ENCODE data around the gene TRIB2. TPM values are rescaled to one million over a fixed set of nuclear protein-coding genes. Genes with fewer than 3 reads are reported as not detected.

The TRIB2 gene
- total RNA-seq, 1 donor from 2014 or later, result 14.2 TPM

DNA sequence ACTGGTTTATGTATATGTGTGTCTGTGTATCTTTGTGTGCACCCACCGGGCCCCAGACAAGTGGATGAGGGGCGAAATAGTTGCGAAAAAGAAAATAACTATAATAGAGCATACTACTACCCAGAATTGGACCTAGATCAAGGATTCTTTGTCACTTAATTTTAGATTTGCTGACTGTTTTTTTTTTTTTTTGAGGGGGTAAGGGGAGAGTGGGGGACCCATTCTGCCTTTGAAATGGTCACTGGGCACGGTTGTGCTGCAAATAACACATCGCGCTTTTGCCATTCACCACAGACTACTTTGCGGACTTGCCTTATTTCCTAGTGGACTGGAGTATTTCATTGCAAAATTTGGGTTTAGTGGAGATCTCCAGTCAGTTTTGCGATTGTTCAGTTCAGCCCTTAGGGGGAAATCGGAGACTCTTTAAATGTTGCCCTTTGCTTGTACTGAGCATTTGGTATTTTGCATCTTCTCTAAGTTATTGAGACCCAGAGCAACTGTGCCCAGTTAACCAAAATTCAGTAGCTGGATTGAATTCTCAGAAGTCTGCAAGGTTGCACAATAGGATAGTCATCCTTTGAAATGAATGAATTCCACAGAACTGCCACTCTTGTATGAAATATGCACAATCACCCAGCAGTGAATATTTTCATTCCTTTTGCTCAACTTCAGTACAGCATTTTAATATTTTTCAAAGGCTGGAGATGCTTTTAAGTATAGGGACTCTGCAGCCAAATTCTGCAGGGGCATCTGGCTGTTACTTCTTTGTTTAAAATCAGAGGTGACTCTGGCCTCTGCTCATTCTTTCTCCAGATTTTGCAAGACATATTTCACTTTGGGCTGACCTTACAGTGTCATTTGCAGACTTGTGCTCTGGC lies 2.9 kb downstream of the TRIB2 start:
- DNase-seq (ENCODE audit: low read depth), result no peak
- H3K4me3 ChIP-seq (ENCODE audit: low read depth, low read length), result peak overlapping the region; percentile 59
- no peak for TF ChIP-seq CTCF (conservative IDR thresholded peaks at IDR 0.05; ENCODE audit: low read depth, low read length)

- DNase-seq (ENCODE audit: low read depth), result no peak
- no peak for TF ChIP-seq CTCF (conservative IDR thresholded peaks at IDR 0.05; ENCODE audit: low read depth, low read length)
- H3K4me3 ChIP-seq (ENCODE audit: low read depth, low read length), result peak overlapping the region; percentile 59
Measured at GRCh38 chr2:12720278-12720620, 3.5 kb downstream of the TRIB2 start.

GRCh38 chr2:12720754-12721378 lies 4.1 kb downstream of the TRIB2 start:
- no peak overlapping the region for H3K4me3 ChIP-seq (ENCODE audit: low read depth, low read length)
- DNase-seq (ENCODE audit: low read depth), result no peak
- TF ChIP-seq CTCF (conservative IDR thresholded peaks at IDR 0.05; ENCODE audit: low read depth, low read length), result no peak

DNA sequence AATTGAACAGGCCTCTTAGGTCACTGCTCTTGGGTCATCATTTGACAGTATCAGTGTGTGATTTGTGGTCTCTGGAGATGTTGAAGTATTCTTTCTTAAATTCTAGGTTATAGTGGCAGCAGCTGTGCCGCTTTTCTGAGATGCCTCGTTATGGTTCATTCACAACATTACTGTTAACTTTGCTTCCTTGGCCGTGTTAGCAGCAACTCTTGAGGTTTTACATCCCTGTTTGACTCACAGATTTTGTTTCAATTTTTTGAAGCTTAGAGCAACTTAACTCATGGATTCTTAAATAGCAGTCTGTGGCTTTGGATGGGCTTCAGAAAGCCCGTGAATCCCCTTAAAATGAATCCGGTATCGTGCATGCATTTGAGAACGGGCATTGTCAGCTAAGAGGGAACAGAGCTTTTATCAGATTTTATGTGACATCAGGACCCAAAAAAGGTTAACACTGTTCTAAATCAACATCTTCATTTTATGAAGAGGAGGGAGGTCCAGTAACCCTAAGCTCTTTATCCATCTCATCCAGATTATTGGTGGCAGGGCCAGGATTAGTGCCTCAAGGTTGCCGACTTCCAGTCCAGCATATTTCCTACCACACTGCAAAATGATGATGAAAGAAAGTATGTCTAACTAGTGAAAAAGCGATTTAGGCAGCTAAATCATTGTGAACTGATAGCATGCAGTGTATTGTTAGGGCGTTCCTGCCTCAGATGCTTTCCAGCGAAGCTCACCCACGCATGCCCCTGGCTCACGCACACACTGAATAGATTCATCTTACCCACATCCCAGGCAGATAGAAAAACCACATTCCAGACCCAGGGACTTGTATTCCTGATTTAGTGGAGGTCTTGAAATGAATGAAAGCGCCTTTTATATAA lies 5.1 kb downstream of the TRIB2 start:
- DNase-seq (ENCODE audit: low read depth), result no peak
- H3K4me3 ChIP-seq (ENCODE audit: low read depth, low read length), result no peak overlapping the region
- TF ChIP-seq CTCF (conservative IDR thresholded peaks at IDR 0.05; ENCODE audit: low read depth, low read length), result no peak

DNA sequence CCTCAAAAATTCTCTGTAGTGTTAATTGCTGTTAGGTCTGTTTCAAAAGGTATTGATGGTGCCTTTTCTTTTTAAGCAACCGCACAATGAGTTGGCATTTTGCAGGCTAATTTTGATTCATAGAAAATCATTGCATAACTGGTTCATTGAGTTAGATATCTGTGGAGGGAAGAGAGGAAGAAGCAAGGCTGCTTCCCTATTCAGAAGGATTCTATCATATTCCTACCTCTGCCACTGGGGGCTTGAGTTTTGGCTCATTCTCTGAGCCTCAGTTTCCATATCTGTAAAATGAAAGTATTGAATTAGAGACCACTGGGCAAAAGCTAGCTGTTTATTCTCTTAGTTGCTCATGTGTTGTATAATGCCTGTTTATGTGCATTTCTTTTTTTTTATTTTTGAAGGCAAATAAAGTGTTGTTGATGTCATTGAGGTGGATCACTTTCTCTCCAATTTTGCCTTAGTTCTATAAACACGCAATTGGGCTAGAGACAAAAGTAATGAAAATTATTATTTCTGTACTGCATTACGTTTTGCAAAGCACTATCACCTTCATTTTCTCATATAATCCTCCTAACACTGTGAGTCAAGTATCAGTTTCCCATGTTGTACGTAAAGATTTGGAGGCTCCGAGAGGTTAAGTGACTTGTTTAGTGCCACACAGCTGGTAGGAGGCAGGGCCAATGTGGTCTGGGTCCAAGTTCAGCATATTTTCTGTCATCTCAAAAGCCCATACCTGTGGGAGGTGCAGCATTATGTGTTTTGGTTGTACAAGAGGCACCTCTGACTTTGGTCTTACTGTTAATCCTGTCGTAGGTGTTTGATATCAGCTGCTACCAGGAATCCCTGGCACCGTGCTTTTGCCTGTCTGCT lies 5.9 kb downstream of the TRIB2 start:
- TF ChIP-seq CTCF (conservative IDR thresholded peaks at IDR 0.05; ENCODE audit: low read depth, low read length), result peak; percentile 8
- no peak overlapping the region for H3K4me3 ChIP-seq (ENCODE audit: low read depth, low read length)
- DNase-seq (ENCODE audit: low read depth), result no peak

Data from epithelial cell of proximal tubule (primary cell).